ENCODE results near the gene JMJD7.
A peak's percentile ranks its signal among the peaks of the same experiment; 100 is the strongest.

Gene JMJD7

GRCh38 chr15:41799488-41799805 is 28.4 kb upstream of the JMJD7 start:
- no peak overlapping the region for H3K4me3 ChIP-seq (ENCODE audit: low read depth in 1 of 2, low read length in 2 of 2)
- H3K36me3 ChIP-seq (ENCODE audit: control insufficient read depth in 1 of 2, insufficient read depth in 2 of 2, low read length in 2 of 2) = peaks cover 0 to 10% of the 10 kb centered on the region in 2 donors
- no peaks in the 10 kb centered on the region for H3K27me3 ChIP-seq (ENCODE audit: control insufficient read depth in 1 of 2, insufficient read depth in 2 of 2, low read length in 2 of 2)
- H3K27ac ChIP-seq (ENCODE audit: low read depth, low read length) = no peak overlapping the region
- H3K9me3 ChIP-seq (ENCODE audit: control insufficient read depth in 1 of 2, low read length in 2 of 2) = no peaks in the 10 kb centered on the region
- peak overlapping the region in 1 of 2 donors; percentile 22 for H3K9ac ChIP-seq (ENCODE audit: low read depth in 1 of 2, low read length in 2 of 2)
- peaks cover 19 to 20% of the 10 kb centered on the region in 2 donors for H3K4me1 ChIP-seq (ENCODE audit: control insufficient read depth in 1 of 2, insufficient read depth in 2 of 2, low read length in 2 of 2)

DNA sequence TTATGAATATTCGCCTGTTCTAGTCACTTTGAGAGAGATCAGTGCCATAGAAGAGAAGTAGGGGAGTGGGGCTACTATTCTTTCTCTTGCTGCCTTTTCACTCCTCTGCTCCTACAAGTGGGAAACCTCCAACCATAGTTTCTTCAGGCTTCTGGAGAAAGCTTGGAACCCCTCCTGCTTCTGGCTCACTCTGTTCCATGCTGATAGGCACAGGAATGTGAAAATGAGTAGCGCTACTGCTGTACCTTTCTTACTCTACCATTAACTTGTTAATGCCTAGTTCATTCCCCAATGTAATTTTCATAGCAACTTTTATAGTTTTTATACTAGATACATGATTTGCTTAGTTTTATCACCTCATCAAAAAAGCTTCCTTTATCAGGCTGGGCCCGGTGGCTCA is 26.7 kb upstream of the JMJD7 start:
- H3K9me3 ChIP-seq (ENCODE audit: control insufficient read depth in 1 of 2, low read length in 2 of 2) = no peaks in the 10 kb centered on the region
- H3K4me3 ChIP-seq (ENCODE audit: low read depth in 1 of 2, low read length in 2 of 2) = no peak overlapping the region
- H3K27me3 ChIP-seq (ENCODE audit: control insufficient read depth in 1 of 2, insufficient read depth in 2 of 2, low read length in 2 of 2) = no peaks in the 10 kb centered on the region
- H3K9ac ChIP-seq (ENCODE audit: low read depth in 1 of 2, low read length in 2 of 2) = no peak overlapping the region
- no peak overlapping the region for H3K27ac ChIP-seq (ENCODE audit: low read depth, low read length)
- H3K36me3 ChIP-seq (ENCODE audit: control insufficient read depth in 1 of 2, insufficient read depth in 2 of 2, low read length in 2 of 2) = peaks cover 0 to 15% of the 10 kb centered on the region in 2 donors
- peaks cover 16 to 19% of the 10 kb centered on the region in 2 donors for H3K4me1 ChIP-seq (ENCODE audit: control insufficient read depth in 1 of 2, insufficient read depth in 2 of 2, low read length in 2 of 2)

DNA sequence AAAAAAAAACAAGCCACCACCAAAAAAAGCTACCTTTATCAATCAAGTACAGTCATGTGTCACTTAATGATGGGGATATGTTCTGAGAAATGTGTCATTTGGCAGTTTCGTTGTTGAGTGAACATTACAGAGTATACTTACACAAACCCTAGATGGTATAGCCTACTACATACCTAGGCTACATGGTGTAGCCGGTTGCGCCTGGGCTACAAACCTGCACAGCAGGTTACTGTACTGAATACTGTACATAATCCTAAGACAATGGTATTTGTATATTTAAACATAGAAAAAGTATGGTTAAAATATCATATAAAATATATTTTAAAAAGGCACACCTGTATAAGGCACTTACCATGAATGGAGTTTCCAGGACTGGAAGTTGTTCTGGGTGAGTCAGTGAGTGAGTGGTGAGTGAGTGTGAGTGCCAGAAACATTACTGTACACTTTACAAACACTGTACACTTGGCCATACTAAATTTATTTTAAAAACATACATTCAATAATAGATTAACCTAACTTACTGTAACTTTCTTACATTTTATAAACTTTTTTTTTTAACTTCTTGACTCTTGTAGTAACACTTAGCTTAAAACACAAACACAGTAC is 25.9 kb upstream of the JMJD7 start:
- H3K9me3 ChIP-seq (ENCODE audit: control insufficient read depth in 1 of 2, low read length in 2 of 2) = no peaks in the 10 kb centered on the region
- H3K9ac ChIP-seq (ENCODE audit: low read depth in 1 of 2, low read length in 2 of 2) = no peak overlapping the region
- H3K4me1 ChIP-seq (ENCODE audit: control insufficient read depth in 1 of 2, insufficient read depth in 2 of 2, low read length in 2 of 2) = peaks cover 18 to 21% of the 10 kb centered on the region in 2 donors
- no peaks in the 10 kb centered on the region for H3K27me3 ChIP-seq (ENCODE audit: control insufficient read depth in 1 of 2, insufficient read depth in 2 of 2, low read length in 2 of 2)
- no peak overlapping the region for H3K27ac ChIP-seq (ENCODE audit: low read depth, low read length)
- H3K36me3 ChIP-seq (ENCODE audit: control insufficient read depth in 1 of 2, insufficient read depth in 2 of 2, low read length in 2 of 2) = peaks cover 0 to 21% of the 10 kb centered on the region in 2 donors
- H3K4me3 ChIP-seq (ENCODE audit: low read depth in 1 of 2, low read length in 2 of 2) = no peak overlapping the region

- Histone ChIP-seq H3K27me3 (ENCODE audit: control insufficient read depth in 1 of 2, insufficient read depth in 2 of 2, low read length in 2 of 2) (no peaks in the 10 kb centered on the region), H3K4me1 (ENCODE audit: control insufficient read depth in 1 of 2, insufficient read depth in 2 of 2, low read length in 2 of 2) (peaks cover 9 to 11% of the 10 kb centered on the region in 2 donors), H3K36me3 (ENCODE audit: control insufficient read depth in 1 of 2, insufficient read depth in 2 of 2, low read length in 2 of 2) (peaks cover 0 to 21% of the 10 kb centered on the region in 2 donors), H3K9ac (ENCODE audit: low read depth in 1 of 2, low read length in 2 of 2) (no peak overlapping the region), H3K4me3 (ENCODE audit: low read depth in 1 of 2, low read length in 2 of 2) (no peak overlapping the region), H3K9me3 (ENCODE audit: control insufficient read depth in 1 of 2, low read length in 2 of 2) (no peaks in the 10 kb centered on the region), H3K27ac (ENCODE audit: low read depth, low read length) (peak overlapping the region; percentile 22)
Observed at GRCh38 chr15:41804361-41804760, 23.5 kb upstream of the JMJD7 start.

DNA sequence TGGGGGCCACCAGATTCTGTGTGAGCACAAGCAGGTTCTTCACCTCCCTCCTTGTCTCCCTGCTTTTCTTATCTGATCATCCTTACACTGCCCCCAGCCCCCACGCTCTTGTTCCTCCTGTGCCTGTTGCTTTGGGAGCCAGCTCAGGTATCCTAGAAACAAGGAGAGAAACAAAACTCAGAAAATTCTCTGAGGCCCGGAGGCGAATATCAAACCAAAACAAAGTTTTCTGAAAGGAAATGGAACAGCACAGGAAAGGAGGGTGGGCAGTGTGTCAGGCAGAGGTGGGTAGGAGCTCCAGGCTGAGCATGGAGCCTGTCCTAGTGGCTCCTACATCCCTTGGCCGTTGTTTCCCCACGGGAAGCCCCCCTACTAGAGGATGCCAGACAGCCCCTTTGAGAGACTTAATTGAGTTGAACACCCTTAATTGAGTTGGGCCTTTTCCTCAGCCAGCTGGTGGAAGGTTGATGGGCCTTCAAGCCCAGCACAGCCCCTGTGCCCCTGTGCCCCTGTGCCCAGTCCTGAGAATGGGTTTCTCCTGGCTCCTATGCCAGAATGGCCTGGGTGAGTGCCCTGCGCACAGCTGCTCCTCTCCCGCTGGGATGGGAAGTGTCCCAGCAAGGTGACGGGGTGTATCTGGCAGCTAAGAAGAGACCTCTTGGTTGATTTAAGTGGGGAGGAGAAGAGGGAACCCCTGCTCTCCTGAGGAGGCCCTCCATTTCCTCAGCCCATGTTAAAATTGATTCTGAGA is 22.8 kb upstream of the JMJD7 start:
- peaks cover 4% of the 10 kb centered on the region in 2 donors for H3K4me1 ChIP-seq (ENCODE audit: control insufficient read depth in 1 of 2, insufficient read depth in 2 of 2, low read length in 2 of 2)
- H3K9me3 ChIP-seq (ENCODE audit: control insufficient read depth in 1 of 2, low read length in 2 of 2) = no peaks in the 10 kb centered on the region
- H3K36me3 ChIP-seq (ENCODE audit: control insufficient read depth in 1 of 2, insufficient read depth in 2 of 2, low read length in 2 of 2) = peaks cover 0 to 21% of the 10 kb centered on the region in 2 donors
- H3K4me3 ChIP-seq (ENCODE audit: low read depth in 1 of 2, low read length in 2 of 2) = no peak overlapping the region
- no peak overlapping the region for H3K9ac ChIP-seq (ENCODE audit: low read depth in 1 of 2, low read length in 2 of 2)
- H3K27me3 ChIP-seq (ENCODE audit: control insufficient read depth in 1 of 2, insufficient read depth in 2 of 2, low read length in 2 of 2) = no peaks in the 10 kb centered on the region
- peak overlapping the region; percentile 22 for H3K27ac ChIP-seq (ENCODE audit: low read depth, low read length)

GRCh38 chr15:41805711-41806110 is 22.2 kb upstream of the JMJD7 start:
- H3K27ac ChIP-seq (ENCODE audit: low read depth, low read length) = no peak overlapping the region
- no peaks in the 10 kb centered on the region for H3K9me3 ChIP-seq (ENCODE audit: control insufficient read depth in 1 of 2, low read length in 2 of 2)
- no peaks in the 10 kb centered on the region for H3K27me3 ChIP-seq (ENCODE audit: control insufficient read depth in 1 of 2, insufficient read depth in 2 of 2, low read length in 2 of 2)
- H3K9ac ChIP-seq (ENCODE audit: low read depth in 1 of 2, low read length in 2 of 2) = no peak overlapping the region
- no peak overlapping the region for H3K4me3 ChIP-seq (ENCODE audit: low read depth in 1 of 2, low read length in 2 of 2)
- H3K4me1 ChIP-seq (ENCODE audit: control insufficient read depth in 1 of 2, insufficient read depth in 2 of 2, low read length in 2 of 2) = peaks cover 4% of the 10 kb centered on the region in 2 donors
- H3K36me3 ChIP-seq (ENCODE audit: control insufficient read depth in 1 of 2, insufficient read depth in 2 of 2, low read length in 2 of 2) = peaks cover 0 to 17% of the 10 kb centered on the region in 2 donors

- Histone ChIP-seq H3K4me3 (ENCODE audit: low read depth in 1 of 2, low read length in 2 of 2) (no peak overlapping the region), H3K36me3 (ENCODE audit: control insufficient read depth in 1 of 2, insufficient read depth in 2 of 2, low read length in 2 of 2) (peaks cover 0 to 15% of the 10 kb centered on the region in 2 donors), H3K27ac (ENCODE audit: low read depth, low read length) (no peak overlapping the region), H3K9ac (ENCODE audit: low read depth in 1 of 2, low read length in 2 of 2) (no peak overlapping the region), H3K9me3 (ENCODE audit: control insufficient read depth in 1 of 2, low read length in 2 of 2) (no peaks in the 10 kb centered on the region), H3K4me1 (ENCODE audit: control insufficient read depth in 1 of 2, insufficient read depth in 2 of 2, low read length in 2 of 2) (peaks cover 4% of the 10 kb centered on the region in 2 donors), H3K27me3 (ENCODE audit: control insufficient read depth in 1 of 2, insufficient read depth in 2 of 2, low read length in 2 of 2) (no peaks in the 10 kb centered on the region)
Observed at GRCh38 chr15:41806291-41807181, 21.4 kb upstream of the JMJD7 start.

DNA sequence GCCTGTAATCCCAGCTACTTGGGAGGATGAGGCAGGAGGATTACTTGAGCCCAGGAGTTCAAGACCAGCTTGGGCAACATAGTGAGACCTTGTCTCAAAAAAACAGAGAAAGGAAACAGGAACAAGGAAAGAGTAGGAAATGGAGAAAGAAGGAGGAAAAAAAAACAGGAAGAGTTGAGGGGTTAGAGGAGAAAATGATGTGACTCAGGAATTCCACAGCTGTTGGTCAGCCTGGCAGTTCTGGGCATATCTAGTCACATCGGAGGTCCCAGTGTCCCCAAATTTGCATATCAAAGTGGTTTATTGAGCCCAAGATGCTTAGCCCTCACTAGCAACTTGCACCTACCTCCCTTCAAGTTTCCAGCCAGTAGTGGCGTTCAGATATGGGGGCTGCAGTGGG is 18.8 kb upstream of the JMJD7 start:
- no peak overlapping the region for H3K4me3 ChIP-seq (ENCODE audit: low read depth in 1 of 2, low read length in 2 of 2)
- peaks cover 4% of the 10 kb centered on the region in 2 donors for H3K4me1 ChIP-seq (ENCODE audit: control insufficient read depth in 1 of 2, insufficient read depth in 2 of 2, low read length in 2 of 2)
- peaks cover 4 to 29% of the 10 kb centered on the region in 2 donors for H3K36me3 ChIP-seq (ENCODE audit: control insufficient read depth in 1 of 2, insufficient read depth in 2 of 2, low read length in 2 of 2)
- H3K27me3 ChIP-seq (ENCODE audit: control insufficient read depth in 1 of 2, insufficient read depth in 2 of 2, low read length in 2 of 2) = no peaks in the 10 kb centered on the region
- no peaks in the 10 kb centered on the region for H3K9me3 ChIP-seq (ENCODE audit: control insufficient read depth in 1 of 2, low read length in 2 of 2)
- no peak overlapping the region for H3K9ac ChIP-seq (ENCODE audit: low read depth in 1 of 2, low read length in 2 of 2)
- no peak overlapping the region for H3K27ac ChIP-seq (ENCODE audit: low read depth, low read length)

DNA sequence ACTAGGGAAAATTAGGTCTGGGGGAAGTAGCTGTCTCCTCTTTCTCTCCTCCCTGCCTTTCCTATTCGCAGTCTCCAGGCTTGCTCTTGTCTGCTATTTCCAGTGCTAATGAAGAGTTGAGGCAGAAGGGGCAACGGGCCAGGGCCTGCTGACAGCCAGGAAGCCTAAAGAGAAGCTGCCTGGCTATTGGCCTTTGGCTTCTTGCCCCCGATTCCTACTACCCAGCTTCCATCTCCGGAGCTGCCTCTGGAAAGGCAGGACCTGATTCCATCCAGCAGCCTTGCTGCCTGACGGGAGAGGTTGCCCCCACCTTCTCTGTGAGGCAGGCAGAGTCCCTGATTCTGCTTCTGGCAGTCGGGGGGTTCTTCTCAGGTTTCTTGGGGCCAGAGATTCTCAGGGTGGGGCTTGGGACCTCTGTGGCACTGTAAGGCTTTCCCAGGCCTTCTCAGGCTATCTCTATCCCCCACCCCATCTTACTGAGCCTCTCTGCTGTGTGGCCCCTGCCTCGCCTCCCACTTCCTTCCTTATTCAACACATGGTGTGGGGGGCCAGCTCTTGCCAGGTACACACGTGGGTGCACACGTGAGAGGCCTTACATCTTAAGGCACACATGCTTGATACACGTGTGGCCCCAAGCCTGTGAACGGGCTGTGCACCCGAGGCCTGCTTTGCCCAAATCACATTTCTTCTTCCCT is 18.2 kb upstream of the JMJD7 start:
- Histone ChIP-seq H3K27ac (ENCODE audit: low read depth, low read length) (no peak overlapping the region), H3K9me3 (ENCODE audit: control insufficient read depth in 1 of 2, low read length in 2 of 2) (no peaks in the 10 kb centered on the region), H3K36me3 (ENCODE audit: control insufficient read depth in 1 of 2, insufficient read depth in 2 of 2, low read length in 2 of 2) (peaks cover 4 to 35% of the 10 kb centered on the region in 2 donors), H3K9ac (ENCODE audit: low read depth in 1 of 2, low read length in 2 of 2) (no peak overlapping the region), H3K27me3 (ENCODE audit: control insufficient read depth in 1 of 2, insufficient read depth in 2 of 2, low read length in 2 of 2) (no peaks in the 10 kb centered on the region), H3K4me1 (ENCODE audit: control insufficient read depth in 1 of 2, insufficient read depth in 2 of 2, low read length in 2 of 2) (peaks cover 4% of the 10 kb centered on the region in 2 donors), H3K4me3 (ENCODE audit: low read depth in 1 of 2, low read length in 2 of 2) (no peak overlapping the region)
